ENCODE results near the gene STRN.
"Not testable (repeated sequence)": the region's sequence is repeated elsewhere in the genome, so short reads cannot be mapped to it uniquely, and the experiment has no call there.

Gene STRN

DNA sequence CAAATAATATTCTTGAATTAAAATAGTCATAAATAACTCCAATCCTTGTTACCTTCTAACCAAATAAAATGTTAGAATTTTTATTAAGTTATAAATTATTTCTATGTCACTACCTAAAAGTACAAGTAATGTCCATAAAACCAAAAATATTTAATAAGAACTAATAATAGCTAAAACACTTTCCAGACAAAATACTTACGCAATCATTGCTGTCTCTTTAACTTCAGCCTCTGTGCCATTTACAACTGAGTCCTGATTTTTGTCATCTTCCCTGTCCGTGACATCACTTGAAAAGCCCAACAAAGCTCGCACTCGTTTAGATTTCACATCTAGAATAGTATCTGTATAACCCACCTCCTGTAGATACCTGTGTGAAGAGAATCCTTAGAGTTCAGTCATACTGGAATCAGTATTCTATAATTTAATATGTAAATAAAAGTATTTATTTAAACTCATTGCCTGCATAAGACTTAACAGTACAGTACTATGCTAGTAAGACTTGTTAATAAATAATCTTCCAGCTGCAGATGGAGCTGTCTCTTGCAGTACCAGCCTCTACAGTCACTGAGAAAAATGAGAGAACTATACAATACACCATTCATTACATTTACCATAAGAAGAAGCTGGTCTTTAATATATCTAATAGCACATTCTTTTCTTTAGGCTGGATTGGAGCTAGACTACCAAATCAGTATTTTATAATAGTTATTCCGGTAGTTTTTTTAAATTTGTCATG, 63.8 kb downstream of the STRN start:
- no peak for DNase-seq

GRCh38 chr2:36892805-36893204, 73.5 kb downstream of the STRN start:
- no peak for DNase-seq

DNA sequence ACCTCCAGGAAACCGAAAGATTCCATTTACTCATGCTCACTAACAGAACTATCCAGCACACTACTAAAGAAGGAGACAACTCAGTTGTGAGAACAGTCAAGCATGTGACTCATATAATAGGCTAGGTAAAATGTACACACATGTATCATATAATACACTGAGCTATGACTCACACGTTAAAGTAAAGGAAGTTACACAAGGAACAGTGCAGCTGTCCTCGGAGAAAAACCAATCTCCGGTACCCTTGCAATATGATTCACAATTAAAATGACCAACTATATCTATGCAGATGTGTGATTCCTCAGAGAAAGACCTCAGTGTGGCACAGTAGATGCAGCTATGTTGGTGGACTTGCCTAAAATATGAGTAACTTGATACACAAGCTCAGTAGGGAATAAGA, 76.5 kb downstream of the STRN start:
- DNase-seq, result no peak

- not testable (repeated sequence) for DNase-seq
Observed at GRCh38 chr2:36887095-36887494, 79.2 kb downstream of the STRN start.

DNA sequence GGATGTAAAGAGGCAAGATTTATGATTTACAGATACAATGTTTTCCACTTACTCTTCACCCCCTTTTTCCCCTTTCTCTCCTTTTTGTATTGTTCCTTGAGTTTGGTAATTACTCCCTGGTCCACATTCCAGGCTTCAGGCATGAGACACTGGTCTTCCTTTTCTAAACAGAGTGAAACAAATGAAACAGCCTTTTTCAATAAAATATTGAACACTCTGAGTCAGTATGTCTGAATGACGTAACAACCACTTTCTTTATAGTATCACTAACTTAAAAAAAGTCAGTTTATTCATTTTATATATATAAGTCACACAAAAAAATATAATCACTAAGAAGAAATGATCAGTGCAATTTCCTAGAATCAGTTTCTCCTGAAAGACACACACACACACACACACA, 79.7 kb downstream of the STRN start:
- no peak for DNase-seq

- DNase-seq, result no peak
Observed at GRCh38 chr2:36885605-36886004, 80.7 kb downstream of the STRN start.

DNA sequence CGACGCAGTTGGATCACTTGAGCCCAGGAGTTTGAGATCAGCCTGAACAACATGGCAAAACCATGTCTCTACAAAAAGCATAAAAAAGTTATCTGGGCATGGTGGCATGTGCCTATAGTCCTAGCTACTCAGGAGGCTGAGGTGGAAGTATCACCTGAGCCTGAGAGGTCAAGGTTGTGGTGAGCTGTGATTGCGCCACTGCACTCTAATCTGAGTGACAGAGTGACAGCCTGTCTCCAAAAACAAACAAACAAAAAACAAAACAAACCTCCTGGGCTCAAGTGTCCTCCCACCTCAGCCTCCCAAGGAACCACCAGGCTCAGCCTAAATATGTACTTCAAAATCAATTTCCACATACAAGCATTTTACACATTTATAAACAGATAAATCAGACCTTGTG, 83.8 kb downstream of the STRN start:
- DNase-seq, result no peak

- DNase-seq, result no peak
Observed at GRCh38 chr2:36881816-36882215, 84.5 kb downstream of the STRN start.

GRCh38 chr2:36878429-36878828, 87.9 kb downstream of the STRN start:
- DNase-seq, result no peak

GRCh38 chr2:36871068-36871707, 95.1 kb downstream of the STRN start:
- no peak for DNase-seq

DNA sequence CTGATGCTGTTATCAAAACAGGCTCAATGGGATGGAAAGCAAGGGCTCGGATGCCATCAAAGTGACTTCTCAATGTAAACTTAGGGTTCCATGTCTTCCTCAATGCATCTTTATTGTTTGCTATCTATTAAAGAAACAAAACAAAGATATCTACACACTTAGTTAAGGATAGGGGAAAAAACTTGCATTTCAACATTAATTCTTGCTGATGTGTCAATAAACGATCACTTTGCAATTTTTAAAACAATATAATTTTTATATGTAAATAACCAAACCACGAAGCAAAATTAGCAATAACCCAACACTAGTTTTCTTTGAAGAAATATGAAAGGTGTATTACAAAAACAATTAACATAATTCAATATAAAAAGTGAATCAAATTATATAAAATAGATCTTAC, 96.7 kb downstream of the STRN start:
- DNase-seq, result no peak

GRCh38 chr2:36861896-36862295, 104.4 kb downstream of the STRN start:
- DNase-seq, result no peak

DNA sequence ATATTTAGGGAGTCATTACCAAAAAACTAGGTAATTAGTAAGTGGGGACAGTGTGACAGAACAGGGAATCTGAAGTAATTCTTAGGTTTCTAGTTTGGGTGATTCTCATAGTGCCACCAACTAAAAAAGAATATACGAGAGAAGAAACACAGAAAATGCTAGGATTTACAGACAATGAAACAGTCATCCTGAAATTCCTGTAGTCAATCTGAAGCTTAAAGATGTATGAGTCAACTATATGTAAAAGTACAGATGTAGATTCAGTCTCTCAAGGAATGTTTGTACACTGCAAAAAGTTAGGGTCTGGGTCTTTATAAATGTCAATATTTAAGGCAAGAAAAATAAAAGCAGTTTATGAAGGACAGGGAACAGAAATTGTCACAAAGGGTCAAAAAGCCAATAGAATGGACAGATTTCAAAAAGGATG, 107.0 kb downstream of the STRN start:
- no peak for DNase-seq

- DNase-seq, result no peak
Observed at GRCh38 chr2:36858551-36859365, 107.6 kb downstream of the STRN start.

GRCh38 chr2:36857713-36858112, 108.6 kb downstream of the STRN start:
- DNase-seq, result no peak

GRCh38 chr2:36855429-36855828, 110.9 kb downstream of the STRN start:
- DNase-seq, result no peak

- no peak for DNase-seq
Observed at GRCh38 chr2:36854241-36854640, 112.1 kb downstream of the STRN start.

GRCh38 chr2:36849265-36849664, 117.1 kb downstream of the STRN start:
- DNase-seq, result no peak

GRCh38 chr2:36843838-36844237, 122.5 kb downstream of the STRN start:
- no peak for DNase-seq

GRCh38 chr2:36839976-36840617, 126.2 kb downstream of the STRN start:
- DNase-seq, result no peak

GRCh38 chr2:36834731-36835524, 131.4 kb downstream of the STRN start:
- no peak for DNase-seq

GRCh38 chr2:36834203-36834602, 132.1 kb downstream of the STRN start:
- DNase-seq, result no peak

GRCh38 chr2:36831185-36831584, 135.2 kb downstream of the STRN start:
- DNase-seq, result no peak

Measured in cortex of kidney (tissue), 1 donor.